T-helper 1 cell (primary cell): ENCODE measurements around the gene FOXJ1.

Source experiments
- DNase-seq, 5 donors: peaks; one replicate each; pipeline ENCODE4 v3.0.0-alpha.2; 2012 to 2020

Gene FOXJ1

DNA sequence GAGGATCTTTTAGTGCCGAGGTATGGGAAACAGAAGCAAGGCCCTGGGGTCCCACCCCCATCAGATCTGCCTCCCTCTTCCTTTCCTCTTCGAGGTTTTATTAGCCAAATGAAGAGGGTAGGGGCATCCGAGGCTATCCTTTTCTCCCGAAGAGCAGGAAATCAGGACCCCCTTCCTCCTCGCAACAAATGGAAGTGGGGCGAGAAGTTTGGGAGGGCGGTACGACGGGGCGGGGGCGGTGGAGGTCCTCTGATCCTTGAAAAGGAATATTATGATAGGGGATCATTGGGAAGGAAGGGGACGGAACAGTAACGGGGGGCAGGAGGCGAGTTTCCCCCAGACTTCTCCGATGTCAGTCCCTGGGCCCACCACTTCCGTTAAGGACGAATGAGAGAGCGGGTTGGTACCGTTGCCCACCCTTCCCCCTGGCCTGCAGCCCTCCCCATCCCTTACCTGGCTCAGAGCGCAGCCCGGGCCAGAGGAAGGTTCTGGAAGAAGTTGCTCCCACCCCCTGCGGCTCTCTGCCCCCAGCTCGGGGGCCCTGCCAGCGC is 309 bp downstream of the FOXJ1 start:
- no peak for DNase-seq

DNA sequence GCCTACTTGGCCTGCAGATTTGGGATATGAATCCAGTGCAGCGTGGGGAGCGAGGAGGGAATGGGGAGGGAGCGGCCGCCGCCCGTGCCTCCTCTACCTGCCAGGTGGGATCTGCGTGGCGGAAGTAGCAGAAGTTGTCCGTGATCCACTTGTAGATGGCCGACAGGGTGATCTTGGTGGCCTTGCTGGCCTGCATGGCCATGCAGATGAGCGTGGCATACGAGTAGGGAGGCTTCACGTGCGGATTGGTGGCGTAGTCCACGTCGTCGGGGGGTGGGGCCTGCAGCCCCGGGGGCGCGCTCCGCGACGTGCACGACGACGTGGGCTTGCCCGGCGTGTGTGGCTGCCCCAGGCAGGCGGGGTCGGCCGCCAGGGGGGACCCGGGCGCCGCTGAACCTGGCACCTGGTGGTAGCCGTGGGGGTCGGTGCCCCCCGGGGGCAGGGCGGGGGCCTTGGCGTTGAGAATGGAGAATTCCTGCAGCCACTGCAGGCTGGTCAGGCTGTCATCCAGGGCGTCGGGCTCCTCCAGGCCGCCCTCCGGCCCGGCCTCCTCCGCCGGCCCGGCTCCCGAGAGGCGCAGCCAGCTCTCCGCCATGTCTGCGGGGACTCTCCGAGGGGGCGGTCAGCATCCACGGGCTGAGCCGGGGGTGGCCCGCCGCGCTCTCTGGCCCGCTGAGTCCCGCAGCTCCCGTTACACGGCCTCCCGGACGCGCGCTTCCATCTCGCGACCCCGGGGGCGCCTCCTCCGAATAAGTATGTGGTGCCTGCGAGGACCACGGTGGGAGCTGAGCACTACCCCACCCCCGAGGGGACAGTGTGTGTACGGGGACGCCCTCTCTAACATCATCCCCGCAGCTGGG is 1.0 kb downstream of the FOXJ1 start:
- peak in 2 of 5 donors; percentile 20 to 30 for DNase-seq

DNA sequence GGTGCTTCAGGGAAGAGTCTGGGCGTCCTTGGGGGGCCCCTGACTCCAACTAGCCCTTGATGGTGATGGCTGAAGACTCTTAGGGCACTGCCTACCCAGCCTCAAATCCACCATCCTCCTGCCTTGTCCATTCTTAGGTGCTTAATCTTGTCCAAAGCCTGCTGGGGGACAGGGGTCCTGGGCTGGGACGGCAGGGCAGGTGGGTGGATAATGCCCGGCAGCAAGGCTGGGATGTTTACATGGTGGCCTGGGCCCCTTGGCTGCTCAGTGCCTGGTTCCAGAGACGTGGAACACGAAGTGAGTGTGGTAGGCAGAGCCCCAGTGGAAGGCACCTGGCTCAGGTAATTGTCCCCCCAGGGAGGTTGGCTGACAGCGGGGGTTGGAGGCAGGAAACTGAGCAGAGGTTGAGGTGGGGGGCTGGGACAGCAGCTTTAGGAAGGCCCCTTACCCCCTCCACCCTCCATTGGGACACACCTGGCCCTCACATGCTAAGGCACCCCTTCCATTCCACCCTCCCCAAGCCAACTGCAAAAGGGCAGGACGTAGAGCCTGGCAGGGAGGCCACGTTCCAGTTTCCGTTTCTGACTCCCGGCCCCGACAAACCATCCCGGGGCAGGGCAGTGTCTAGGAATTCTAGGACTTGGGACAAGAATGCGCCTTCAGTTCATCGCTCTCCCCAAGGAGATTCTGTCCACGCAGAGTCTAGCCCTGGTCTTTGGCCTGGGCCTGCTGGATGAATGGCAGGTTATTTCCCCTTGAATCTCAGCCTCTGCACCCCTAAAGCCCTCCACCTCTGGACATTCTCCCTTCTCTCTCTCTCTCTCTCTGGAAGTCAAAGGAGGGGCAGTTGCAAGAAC is 1.9 kb downstream of the FOXJ1 start:
- DNase-seq: no peak

DNA sequence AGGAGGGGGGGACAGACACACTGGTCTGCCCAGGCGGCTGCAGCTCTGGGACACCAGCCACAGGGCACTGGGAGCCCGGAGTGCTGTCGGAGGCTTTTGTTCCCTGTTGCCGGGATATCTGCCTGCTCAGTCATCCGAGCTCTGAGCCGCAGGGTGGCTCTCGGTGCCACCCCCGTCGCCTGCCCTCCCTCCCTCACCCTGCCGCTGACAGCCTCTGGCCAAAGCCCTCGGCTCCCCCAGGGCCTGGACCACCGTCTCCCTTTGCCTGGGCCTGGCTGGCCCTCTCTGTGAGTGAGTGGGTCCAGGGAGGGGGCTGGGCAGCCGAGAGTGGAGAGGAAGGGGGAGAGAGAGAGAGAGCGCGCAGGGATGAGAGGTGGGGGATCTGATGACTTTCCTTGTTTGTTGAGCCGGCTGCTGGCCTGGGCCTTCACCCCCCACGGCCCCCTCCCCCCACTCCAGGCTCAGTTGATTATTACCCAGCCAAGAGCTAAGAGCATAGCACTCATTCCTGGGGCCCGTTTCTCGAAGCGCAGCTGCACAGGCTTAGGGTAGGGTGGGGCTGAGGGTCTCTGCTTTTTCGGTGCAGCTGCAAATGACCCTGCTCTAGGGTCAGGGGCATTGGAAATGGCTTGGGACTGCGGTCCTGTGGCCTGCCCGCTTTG is 2.7 kb downstream of the FOXJ1 start:
- DNase-seq: no peak

DNA sequence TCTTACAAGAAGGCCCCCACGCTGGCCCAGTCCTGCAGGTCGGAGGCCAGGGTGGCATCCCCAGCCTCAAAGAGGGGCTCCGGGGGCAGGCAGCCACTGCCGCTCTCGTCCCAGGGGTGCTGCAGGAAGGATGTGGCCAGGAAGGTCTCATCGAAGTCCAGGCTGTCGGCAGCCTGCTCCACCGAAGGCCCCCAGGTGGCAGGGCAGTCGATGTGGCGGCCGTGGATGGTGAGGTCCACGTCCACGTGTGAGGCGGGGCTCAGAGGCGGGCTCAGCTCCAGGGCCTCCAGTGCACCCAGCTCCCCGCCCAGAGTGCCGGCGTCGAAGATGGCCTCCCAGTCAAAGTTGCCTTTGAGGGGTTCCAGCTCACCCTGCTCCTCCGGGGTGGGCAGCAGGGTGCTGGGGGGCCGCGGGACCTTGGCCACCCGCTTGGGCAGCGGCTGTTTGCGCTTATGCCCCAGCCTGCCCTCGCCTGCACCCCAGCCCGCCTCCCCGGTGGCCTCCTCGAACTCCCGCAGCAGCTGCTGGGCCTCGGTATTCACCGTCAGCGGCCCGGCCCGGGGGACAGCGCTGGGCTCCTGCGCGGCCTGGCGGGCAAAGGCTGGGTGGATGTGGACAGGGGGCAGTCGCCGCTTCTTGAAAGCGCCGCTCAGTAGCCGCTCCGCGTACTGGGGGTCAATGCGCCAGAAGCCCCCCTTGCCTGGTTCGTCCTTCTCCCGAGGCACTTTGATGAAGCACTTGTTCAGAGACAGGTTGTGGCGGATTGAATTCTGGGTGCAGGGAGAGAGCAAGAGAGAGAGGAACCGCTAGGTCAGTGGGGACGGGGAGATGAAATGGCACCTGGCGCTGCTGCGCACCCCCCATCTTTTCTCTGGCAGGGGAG is 3.5 kb downstream of the FOXJ1 start:
- no peak for DNase-seq

DNA sequence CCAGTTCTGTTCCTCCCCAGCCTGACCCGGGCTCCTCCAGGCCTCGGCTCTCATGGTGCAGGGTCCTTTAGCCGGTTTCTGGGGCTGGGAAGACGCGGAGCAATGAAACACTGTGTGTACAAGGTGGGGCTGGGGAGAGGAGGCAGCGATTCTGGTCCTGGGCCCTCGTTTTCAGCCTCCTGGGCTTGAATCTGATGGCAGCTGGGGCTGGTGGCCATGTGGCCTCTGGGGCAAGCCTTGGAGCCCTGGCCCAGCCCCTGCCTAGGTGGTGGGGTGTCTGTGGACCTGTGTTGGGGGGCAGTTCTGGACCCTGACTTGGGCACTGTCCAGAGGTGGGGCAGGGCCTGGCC is 4.1 kb downstream of the FOXJ1 start:
- no peak for DNase-seq

DNA sequence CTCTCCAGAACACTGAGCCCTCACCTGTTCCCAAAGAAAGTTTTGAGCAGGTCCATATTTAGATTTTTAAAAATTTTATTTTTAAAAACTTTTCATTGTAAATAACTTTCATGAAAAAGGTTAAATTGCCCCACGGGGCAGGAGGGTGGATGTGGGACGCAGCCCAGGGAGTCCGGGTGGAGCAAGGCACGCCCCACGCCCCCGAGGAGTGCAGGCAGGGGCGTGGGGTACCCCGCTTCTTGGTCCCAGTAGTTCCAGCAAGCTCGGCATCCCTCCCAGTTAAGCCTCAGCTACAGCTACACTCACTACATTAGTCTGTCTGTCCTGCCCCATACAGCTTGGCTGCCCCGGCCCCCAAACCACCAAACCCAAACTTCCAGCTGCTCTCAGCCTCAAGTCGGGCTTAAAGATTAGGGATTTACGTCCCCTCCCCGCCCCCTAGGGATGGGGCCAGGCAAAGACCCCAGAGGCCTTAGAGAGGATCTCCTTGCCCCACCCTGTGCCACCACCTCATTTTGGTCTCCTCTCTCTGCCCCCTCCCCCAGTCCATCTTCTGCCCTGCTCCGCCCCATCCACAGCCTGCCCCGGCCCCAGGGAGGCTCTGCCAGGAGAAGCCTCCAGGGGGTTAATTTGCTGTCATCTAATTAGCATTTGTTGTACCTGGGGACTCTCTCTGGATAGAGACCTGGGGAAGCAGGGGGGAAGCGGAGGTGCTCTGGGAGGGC is 4.6 kb downstream of the FOXJ1 start:
- DNase-seq: no peak

DNA sequence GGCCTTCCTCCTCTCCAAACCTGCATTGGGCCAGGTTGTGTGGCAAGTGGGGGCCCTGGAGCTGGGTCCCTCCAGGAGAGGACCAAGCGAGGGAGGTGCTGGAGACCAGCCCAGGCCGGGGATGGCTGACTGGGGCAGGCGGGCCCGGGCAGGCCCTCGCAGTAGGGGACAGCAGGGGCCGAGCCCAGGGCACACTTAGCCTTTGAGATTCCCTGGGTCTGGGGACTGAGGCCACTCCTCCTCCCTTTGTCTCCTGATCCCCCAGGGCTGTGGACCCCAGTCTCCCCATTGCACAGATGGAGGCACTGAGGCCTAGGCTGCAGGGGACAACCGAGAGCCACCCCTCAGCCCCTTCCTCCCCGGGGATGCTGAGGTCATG is 5.2 kb downstream of the FOXJ1 start:
- DNase-seq: no peak

DNA sequence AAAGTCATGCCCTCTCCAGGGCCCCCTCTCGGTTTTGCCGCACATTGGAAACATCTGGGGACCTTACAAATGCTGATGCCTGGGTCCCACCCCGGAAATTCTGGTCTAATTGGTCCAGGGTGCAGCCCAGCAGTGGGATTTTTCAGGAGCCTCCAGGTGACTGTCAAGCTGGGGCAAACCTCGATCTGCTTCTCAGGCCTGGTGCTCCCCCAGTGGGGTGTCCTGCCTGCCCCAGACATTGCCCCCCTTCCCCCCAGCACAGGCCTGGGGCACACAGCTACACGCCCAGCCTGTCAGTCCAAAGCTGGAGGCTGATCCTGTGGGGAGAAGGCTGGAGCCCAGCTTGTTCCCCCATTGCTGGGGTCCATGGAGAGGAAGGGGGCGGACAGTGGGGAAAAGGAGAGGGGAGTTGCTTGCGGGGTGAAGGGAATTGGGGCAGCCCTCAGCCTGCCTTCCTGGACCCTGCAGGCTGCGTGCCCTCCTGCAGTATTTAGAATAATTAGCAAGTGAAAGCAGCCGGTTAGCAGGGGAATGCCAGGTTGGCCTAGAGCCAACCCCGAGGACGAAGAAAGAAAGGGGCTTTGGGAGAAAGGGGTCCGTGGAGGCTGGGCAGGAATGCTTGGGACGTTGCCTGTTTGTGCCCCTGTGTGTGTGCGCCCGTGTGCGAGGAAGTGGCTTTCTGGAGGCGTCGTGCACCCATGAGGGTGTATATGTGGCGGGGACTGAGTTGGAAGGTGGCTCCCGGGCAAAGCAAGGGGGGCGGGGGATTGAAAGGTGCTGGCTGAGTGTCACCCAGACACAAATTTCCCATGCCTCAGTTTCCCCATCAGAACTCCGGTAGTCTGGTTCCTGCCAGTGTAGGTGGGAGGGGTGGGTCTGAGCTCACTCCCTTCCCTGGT is 5.9 kb downstream of the FOXJ1 start:
- no peak for DNase-seq

DNA sequence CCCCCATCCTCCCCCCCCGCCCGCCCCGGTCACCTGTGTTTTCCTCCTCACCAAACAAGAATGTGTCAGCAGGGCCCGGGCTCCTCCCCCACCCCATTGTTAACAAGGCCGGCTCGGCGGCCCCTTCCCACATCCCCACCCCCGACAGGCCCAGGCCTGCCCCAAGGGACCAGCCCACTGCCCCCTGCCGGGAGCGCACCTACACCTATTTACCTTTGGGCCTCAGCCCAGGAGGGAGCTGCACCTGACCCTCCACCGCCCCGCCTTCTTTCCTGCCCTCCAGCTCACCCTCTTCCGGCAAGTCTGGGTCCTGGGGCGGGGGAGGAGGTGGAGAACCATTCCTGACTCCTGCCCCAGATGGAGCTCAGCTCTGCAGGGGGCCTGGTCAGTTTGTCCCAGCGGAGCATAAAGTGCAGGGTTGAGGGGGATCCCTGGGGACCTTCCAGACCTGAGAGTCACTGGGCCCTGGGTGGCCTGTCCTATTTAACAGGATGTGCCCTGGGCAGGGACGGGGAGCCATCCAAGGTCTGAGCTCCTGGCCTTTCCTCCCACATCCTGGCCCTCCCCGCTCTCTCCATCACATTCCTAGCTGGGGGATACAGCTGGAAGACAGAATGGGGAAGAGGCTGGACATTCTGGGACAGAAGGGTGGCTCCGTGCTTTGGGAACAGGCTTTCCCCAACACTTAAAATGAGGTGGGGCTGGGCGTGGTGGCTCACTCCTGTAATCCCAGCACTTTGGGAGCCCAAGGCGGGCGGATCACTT is 8.3 kb downstream of the FOXJ1 start:
- DNase-seq: no peak

DNA sequence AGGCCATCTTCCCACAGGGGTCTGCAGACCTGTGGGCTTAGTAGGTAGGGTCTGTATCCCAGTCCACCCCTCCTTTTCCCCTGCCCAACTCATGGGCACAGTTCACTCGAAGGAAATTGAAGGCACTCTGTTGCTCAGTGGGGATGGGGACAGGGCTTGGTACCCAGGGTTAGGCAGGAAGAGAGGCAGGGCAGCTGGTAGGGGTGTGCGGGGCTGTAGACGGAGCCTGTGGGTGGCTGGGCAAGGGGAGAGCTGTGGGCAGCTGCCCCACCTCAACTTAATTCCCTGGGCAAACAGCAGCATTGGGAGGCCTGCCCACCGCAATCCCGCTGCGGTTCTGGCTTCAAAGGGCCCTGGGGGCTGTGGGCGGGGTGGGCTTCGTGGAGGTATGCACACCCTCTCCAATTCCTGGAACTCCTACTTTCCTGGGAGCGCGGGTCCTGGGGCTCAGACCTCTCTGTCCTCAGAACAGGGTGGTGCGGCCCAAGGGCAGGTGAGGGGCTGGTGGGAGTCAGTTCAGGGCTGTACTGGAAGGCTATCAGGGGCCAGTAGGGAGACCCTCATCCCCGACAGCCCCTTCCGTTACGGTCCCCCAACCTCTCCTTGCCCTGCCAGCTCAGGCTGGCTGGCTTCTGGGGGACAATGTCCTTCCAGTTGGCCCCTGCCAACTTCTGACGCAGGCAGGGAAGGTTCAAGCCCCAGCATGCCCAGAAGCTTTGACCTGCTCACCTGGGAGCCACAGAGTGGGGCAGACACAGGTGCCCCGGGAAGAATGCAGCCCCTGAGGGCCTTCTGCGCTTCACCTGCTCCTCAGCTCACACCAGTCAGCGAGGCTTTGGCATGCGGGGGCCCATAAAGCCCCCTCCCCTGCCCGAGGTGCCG is 9.1 kb downstream of the FOXJ1 start:
- no peak for DNase-seq

DNA sequence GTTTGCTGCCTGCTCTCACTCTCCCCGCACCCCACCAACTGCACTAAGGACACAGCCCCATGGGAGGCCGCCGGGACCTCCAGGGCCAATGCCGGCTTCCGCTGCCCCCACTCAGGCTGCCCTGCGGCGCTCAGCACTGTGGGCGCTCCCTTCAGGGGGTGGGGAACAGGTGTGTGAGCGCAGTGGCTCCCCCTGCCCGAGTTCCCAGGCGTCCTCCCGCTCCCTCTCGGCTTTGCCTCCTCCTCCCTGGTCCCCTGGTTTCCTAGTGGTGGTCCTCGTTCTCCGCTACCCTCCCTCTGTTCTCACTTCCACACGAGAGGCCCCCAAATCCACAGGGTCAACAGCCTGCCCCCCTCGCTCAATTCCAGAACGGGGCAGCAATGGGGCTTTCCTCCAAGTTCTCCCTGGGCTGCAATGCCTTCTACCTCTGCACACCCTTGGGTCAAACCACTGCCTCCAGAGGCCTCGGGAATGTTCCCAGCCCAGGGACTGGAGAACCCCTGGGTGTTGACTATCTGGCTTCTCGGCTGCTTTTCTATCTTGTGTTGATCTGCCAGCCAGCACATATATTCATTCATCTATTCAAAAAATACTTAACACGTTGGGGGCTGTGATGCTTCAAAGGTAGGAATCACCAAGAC is 9.9 kb downstream of the FOXJ1 start:
- DNase-seq: no peak

DNA sequence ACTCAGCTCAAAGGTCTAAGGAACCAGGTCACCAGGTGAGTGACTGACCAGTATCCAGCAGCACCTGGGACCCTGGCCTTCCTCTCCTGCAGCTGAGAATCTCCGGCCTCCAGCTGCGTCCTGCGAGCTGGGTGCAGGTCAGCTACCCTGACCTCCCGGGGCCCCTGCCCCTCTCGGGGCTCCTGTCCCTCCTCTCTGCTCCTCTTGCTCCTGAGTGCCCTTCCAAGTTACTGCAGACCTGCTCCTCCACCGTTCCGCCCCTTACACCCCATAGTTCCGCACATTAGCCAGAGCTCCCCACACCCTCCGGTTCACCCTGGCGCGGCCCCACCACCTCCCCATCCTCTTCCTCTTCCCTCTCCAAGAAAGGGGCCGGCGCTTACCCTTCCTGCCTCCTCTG is 10.6 kb downstream of the FOXJ1 start:
- DNase-seq: no peak

DNA sequence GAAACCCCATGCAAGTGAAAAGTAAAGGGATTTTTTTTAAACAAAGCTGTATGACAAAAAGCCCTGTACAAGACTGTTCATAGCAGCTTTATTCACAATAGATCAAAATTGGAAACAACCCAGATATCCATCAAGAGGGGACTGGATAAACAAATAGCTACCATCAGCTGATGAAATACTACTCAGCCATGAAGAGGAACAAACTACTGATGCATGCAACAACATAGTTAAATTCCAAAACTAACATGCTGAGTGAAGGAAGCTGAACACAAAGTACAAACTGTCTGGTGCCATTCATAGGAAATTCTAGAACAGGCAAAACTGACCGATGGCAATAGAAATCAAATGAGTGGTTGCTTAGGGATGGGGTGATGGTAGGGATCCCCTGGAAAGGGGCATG is 15.1 kb downstream of the FOXJ1 start:
- DNase-seq: no peak

DNA sequence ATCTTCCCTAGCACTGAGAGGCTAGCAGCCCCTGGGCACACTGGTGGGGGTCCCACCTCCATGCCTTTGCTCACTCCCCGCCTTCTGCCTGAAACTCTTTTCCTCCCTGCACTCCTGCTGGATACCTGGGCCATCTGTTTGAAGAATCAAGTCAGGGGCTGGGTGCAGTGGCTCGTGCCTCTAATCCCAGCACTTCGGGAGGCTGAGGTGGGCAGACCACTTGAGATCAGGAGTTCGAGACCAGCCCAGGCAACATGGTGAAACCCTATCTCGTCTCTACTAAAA is 15.7 kb downstream of the FOXJ1 start:
- DNase-seq: no peak

DNA sequence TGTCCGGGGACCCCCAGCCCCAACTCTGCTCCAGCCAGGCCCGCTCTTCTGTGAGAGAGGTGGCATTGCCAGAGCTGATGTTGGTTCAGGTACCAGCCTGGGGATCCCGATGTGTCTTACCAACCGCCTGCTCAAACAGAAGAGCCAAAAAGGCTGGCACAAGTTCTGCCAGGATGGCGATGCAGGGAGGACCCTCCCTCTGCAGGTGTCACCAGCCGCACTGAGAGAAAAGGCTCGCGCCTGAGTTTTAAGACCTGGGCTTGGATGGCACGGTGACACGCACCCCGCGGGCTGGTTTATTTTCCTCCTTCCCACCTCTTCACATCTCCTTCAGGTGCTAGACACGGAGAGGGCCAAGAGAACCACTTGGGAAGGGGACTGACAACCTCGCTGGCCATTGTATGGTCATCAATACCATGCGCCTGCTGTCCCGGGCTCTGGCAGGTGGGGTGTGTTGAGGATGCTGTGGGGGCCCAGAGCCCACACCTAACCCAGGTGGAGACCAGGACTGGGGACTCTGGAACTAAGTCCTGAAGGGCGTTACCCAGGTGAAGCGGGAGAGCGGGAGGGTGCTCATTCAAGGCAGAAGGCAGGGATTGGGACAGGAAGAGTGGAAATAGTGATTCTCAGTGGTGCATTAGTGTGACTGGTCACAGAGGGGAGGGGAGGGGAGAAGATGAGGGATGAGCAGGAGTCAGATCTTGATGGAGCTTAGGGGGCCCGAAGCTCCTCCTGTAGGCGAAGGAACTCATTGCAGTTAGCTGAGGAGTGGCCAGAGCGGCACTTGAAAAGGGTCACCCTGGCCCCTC is 16.3 kb downstream of the FOXJ1 start:
- no peak for DNase-seq
